GM21723 (cell line): ENCODE measurements around the gene TPI1.

Source experiments
- ATAC-seq: cut with Tn5 transposase; IDR thresholded peaks from one replicate; pipeline ENCODE4 v1.9.1; 2021; ENCODE audit warnings: mild to moderate bottlenecking, moderate library complexity; ENCODE audit not compliant: unreplicated experiment

Gene TPI1

DNA sequence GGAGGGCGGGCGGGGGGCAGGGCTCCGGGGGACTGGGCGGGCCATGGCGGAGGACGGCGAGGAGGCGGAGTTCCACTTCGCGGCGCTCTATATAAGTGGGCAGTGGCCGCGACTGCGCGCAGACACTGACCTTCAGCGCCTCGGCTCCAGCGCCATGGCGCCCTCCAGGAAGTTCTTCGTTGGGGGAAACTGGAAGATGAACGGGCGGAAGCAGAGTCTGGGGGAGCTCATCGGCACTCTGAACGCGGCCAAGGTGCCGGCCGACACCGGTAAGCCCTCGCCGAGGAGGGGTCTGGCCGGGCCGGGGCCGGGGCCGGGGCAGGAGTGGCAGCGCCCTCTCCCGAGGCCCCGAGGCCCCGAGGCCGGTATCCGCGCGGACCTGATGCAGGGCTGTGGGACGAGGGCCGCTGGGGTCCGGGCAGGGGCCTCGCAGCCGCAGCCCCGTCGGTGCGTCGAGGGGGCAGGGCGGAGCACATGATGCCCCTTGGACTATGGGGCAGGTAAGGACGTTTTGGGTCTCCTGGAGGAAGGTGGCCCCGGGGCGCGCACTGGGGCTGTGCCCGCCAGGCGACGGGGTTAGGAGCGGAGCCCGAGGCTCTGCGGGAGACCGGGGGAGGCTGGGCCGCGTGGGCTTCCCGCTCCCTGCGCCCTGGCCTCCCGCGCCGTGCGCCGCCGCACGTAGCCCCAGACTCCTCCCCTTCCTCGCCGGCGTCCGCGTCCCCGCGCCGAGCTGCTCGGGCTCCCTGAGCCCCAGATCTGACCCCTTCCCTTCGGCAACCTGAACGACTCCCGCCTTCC lies at the start of gene TPI1:
TSS of gene TPI1 (plus strand) at position 119 of the 798 bp plus-strand sequence. CDS start at position 155, 36 bp downstream.
- ATAC-seq, result peak; percentile 52

DNA sequence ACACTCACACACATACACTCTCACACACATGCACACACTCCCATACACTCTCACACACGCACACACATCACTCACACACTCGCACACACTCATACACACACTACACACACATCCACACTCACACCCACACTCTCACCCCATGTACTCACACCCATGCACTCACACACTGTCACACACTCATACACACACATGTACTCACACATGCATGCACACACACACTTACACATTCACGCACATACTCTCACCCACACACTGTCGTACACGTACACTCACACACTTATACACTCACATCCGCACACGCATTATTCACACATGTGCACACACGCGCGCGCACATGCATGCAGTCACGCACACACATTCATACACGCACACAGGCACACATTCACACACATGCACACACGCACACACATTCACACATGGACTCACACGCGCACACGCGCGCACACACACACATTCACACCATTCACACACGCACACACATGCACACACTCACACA lies 49.6 kb upstream of the TPI1 start:
- ATAC-seq, result no peak

- no peak for ATAC-seq
These were observed 49.1 kb upstream of the TPI1 start for GRCh38 chr12:6818222-6818621.

- no peak for ATAC-seq
These were observed 48.7 kb upstream of the TPI1 start for GRCh38 chr12:6818645-6819044.

- no peak for ATAC-seq
These were observed 48.0 kb upstream of the TPI1 start for GRCh38 chr12:6819106-6820030.

GRCh38 chr12:6820166-6820565 lies 47.2 kb upstream of the TPI1 start:
- no peak for ATAC-seq

GRCh38 chr12:6821591-6822425 lies 45.5 kb upstream of the TPI1 start, which contains the start of gene GPR162:
Gene GPR162 (plus strand): TSS chr12:6821821. CDS start chr12:6823899, 2,078 bp downstream.
- no peak for ATAC-seq

DNA sequence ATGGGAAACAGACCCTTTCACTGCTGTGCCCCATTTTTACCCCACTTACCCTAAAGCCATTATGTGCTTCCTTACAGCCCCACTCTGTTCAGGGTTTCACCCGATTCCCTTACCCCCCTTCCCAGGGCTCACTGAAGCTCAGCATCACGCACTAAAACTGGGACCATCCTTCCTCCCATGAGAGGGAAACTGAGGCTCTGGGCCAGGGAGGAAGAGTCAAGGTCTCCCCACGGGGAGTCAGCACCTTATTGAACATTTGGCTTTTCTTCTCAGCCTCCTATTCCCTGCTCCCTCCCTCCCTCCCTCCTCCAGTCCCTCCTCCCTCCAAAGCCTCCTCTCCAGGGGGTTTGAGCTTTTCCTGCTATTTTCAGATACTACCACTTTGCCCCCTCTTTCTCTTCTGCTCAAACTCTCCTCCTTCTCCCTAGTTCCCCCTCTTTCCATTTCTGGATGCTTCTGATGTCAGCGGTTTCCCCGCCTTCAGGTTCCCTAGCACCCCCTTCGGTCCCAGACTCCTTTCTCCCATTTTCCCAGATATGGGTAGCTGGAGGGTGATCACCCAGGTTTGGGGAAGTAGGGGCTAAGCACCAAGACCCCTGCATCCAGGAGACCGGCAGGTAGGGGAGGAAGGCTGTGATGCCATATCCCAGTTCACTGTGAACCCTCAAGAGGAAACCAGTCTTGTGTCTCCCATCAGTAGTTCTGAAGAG lies 44.8 kb upstream of the TPI1 start:
- ATAC-seq, result no peak

- ATAC-seq, result no peak
These were observed 43.9 kb upstream of the TPI1 start for GRCh38 chr12:6823182-6824084.

DNA sequence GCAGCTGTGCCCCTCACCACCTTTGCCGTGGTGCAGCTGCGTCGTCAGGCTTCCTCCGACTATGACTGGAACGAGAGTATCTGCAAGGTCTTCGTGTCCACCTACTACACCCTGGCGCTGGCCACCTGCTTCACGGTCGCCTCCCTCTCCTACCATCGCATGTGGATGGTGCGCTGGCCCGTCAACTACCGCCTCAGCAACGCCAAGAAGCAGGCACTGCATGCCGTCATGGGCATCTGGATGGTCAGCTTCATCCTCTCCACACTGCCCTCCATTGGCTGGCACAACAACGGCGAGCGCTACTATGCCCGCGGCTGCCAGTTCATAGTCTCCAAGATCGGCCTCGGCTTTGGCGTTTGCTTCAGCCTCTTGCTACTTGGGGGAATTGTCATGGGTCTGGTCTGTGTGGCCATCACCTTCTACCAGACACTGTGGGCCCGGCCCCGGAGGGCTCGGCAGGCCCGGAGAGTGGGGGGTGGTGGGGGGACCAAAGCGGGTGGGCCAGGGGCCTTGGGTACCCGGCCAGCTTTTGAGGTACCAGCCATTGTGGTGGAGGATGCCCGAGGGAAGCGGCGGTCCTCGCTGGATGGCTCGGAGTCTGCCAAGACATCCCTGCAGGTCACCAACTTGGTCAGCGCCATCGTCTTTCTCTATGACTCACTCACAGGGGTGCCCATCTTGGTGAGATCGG lies 43.1 kb upstream of the TPI1 start:
- no peak for ATAC-seq

DNA sequence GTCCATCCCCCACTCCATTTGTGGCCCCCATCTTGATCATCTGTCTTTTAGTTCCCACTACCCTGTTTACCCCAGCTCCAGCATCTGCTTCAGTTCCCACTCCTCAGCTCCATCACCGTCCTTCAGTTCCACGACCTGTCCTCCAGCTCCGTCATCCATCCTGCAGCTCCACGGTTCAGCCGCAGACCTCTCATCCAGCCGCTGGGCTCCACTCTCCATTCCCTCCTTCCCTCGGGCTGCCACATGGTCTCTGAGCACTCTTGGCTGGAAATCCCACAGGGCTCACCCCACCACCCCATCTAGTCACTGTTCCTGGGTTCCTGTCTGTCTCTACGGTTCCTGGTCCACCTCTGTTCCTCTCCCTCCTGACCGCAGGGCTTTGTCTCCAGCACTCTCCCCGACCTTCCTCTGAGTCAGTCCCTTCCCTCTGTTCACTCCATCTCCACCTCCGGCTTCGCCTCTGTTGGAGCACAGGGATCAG lies 42.4 kb upstream of the TPI1 start:
- no peak for ATAC-seq

GRCh38 chr12:6825398-6826124 lies 41.8 kb upstream of the TPI1 start:
- ATAC-seq, result no peak

DNA sequence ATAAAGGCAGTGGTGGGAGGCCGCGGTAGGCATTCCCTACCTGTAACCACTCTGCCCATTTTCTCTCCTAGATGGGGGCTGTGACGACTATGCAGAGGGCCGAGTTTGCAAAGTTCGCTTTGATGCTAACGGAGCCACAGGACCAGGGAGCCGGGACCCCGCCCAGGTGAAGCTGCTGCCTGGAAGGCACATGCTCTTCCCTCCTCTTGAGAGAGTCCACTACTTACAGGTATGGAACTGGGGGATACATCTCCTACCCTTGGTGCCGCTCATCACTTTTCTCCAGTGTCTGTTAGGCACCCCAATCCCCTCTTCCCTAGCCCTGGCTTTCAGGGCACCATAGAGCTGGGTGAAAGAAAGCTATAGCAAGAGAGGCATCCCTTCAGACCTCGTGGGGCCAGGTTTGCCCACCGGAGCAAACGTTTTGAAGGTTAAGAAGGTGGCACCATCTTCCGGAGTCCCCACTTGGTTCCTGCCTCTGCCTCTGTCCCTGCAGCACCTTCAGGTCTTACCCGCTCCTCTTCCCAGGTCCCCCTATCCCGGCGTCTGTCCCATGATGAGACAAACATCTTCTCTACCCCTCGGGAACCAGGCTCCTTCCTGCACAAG lies 41.1 kb upstream of the TPI1 start:
- no peak for ATAC-seq

DNA sequence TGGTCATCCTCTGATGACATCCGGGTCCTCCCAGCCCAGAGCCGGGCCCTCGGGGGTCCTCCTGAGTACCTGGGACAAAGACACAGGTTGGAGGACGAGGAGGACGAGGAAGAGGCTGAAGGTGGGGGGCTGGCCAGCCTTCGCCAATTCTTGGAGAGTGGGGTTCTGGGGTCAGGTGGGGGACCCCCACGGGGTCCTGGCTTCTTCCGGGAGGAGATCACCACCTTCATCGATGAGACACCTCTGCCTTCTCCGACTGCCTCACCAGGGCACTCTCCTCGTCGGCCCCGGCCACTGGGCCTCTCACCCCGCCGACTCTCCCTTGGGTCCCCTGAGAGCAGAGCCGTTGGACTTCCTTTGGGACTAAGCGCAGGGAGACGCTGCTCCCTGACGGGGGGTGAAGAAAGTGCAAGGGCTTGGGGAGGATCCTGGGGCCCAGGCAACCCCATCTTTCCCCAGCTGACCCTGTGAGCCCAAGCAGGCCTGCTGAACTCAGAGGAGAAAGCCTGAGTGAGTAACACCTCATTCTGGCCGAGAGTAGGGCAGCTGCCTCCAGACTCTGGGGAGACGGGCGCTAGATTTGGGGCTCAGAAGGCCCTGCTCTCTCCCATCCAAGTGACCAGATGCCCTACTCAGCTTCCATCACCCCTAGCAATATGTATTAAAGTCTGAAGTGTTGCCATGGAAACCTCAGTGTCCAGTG lies 40.4 kb upstream of the TPI1 start:
- no peak for ATAC-seq

GRCh38 chr12:6827437-6827911 lies 39.9 kb upstream of the TPI1 start:
- no peak for ATAC-seq

- no peak for ATAC-seq
These were observed 39.1 kb upstream of the TPI1 start, which contains the start of gene P3H3 for GRCh38 chr12:6827982-6828780. Gene P3H3 (plus strand): TSS chr12:6828407. CDS start chr12:6828441, 34 bp downstream.
